Activated naive CD4-positive, alpha-beta T cell treated with anti-CD3 and anti-CD28 coated beads for 36 hours (primary cell): ENCODE data around the gene CCDC28B. TPM values are rescaled to one million over a fixed set of nuclear protein-coding genes. Genes with fewer than 3 reads are reported as not detected.
A peak's percentile ranks its signal among the peaks of the same experiment; 100 is the strongest.

ENCODE experiments used
- CTCF ChIA-PET: fragments of 350-600 bp; sonication (Branson Sonifier 250); formaldehyde crosslinking; loops from one replicate; lab custom pipeline; 2021; ENCODE audit warnings: antibody characterized with exemption; lab: Charles Lee
- DNase-seq: peaks from one replicate; pipeline ENCODE4 v3.0.0-alpha.2; 2020
- H3K27ac Mint-ChIP-seq: one replicate; pipeline ENCODE4 v1.8.0; 2021; ENCODE audit warnings: mild to moderate bottlenecking, mixed read lengths
- H3K27me3 Mint-ChIP-seq: one replicate; pipeline ENCODE4 v1.8.0; 2021; ENCODE audit warnings: low read depth, mixed read lengths
- H3K36me3 Mint-ChIP-seq: one replicate; pipeline ENCODE4 v1.8.0; 2021; ENCODE audit warnings: low read depth, mixed read lengths
- H3K4me1 Mint-ChIP-seq: one replicate; pipeline ENCODE4 v1.8.0; 2021; ENCODE audit warnings: low read depth, mixed read lengths
- H3K4me3 Mint-ChIP-seq: one replicate; pipeline ENCODE4 v1.8.0; 2021; ENCODE audit warnings: mild to moderate bottlenecking, moderate library complexity, mixed read lengths
- H3K9me3 Mint-ChIP-seq: one replicate; pipeline ENCODE4 v1.8.0; 2021; ENCODE audit warnings: mixed read lengths
- intact Hi-C: fragments of 100-400 bp; cut with micrococcal nuclease; formaldehyde crosslinking; loops from one replicate; pipeline ENCODE4 v1.15.1; 2023
- total RNA-seq, 2 experiments: library from RNA; stranded (reverse); gene quantifications; one replicate each; pipeline ENCODE4 v1.2.3, GENCODE V29; 2021

Gene CCDC28B
- total RNA-seq, 2 experiments from 2014 or later, result 13.1 to 14.8 TPM

GRCh38 chr1:32180186-32181060 lies 20.0 kb upstream of the CCDC28B start:
- peak; percentile 56 for DNase-seq
- Mint-ChIP-seq H3K4me1 (peaks cover 53% of the 10 kb centered on the region), H3K27ac (peak overlapping the region; percentile 90), H3K9me3 (no peaks in the 10 kb centered on the region), H3K4me3 (peak overlapping the region; percentile 86), H3K27me3 (no peaks in the 10 kb centered on the region), H3K36me3 (peaks cover 44% of the 10 kb centered on the region)
- CTCF ChIA-PET, result interaction anchor here (0.5 to 1.8 kb wide), 7 partner anchors 20 to 215 kb away, joined by 3 to 4 read pairs (median 3); partner anchors contain the start of gene CCDC28B
- intact Hi-C loops, result loop anchor here (1.0 to 2.0 kb wide), 3 partner anchors 108 to 470 kb away; partner anchors contain the start of genes KHDRBS1, RBBP4, TMEM39B and ZBTB8OS

- Mint-ChIP-seq H3K27me3 (no peaks in the 10 kb centered on the region), H3K9me3 (no peaks in the 10 kb centered on the region), H3K36me3 (peaks cover 46% of the 10 kb centered on the region), H3K4me1 (peaks cover 55% of the 10 kb centered on the region), H3K27ac (peak overlapping the region; percentile 90), H3K4me3 (peak overlapping the region; percentile 86)
- intact Hi-C loops, result loop anchor here (2.0 kb wide), 1 partner anchor 470 kb away; the partner anchor contains the start of genes RBBP4 and ZBTB8OS
- CTCF ChIA-PET, result interaction anchor here (0.5 to 1.1 kb wide), 5 partner anchors 35 to 214 kb away, joined by 3 to 4 read pairs (median 3); no protein-coding TSS in a partner anchor
- DNase-seq, result no peak
Observed at GRCh38 chr1:32181065-32181464, 19.3 kb upstream of the CCDC28B start.

GRCh38 chr1:32181563-32181962 lies 18.8 kb upstream of the CCDC28B start:
- peaks cover 60% of the 10 kb centered on the region for H3K4me1 Mint-ChIP-seq
- CTCF ChIA-PET, result interaction anchor here (0.9 to 1.7 kb wide), 4 partner anchors 13 to 72 kb away, joined by 3 to 4 read pairs (median 4); no protein-coding TSS in a partner anchor
- intact Hi-C loops, result loop anchor here (2.0 kb wide), 1 partner anchor 469 kb away; the partner anchor contains the start of genes RBBP4 and ZBTB8OS
- H3K27me3 Mint-ChIP-seq, result no peaks in the 10 kb centered on the region
- H3K36me3 Mint-ChIP-seq, result peaks cover 51% of the 10 kb centered on the region
- no peaks in the 10 kb centered on the region for H3K9me3 Mint-ChIP-seq
- peak overlapping the region; percentile 90 for H3K27ac Mint-ChIP-seq
- no peak for DNase-seq
- H3K4me3 Mint-ChIP-seq, result peak overlapping the region; percentile 86

- intact Hi-C loops, result no loop called here
- H3K9me3 Mint-ChIP-seq, result no peaks in the 10 kb centered on the region
- peak overlapping the region; percentile 86 for H3K4me3 Mint-ChIP-seq
- peak overlapping the region; percentile 30 for H3K27ac Mint-ChIP-seq
- CTCF ChIA-PET, result interaction anchor here (0.9 to 1.7 kb wide), 2 partner anchors 12 to 66 kb away, joined by 3 to 4 read pairs; no protein-coding TSS in a partner anchor
- peaks cover 61% of the 10 kb centered on the region for H3K4me1 Mint-ChIP-seq
- no peaks in the 10 kb centered on the region for H3K27me3 Mint-ChIP-seq
- no peak for DNase-seq
- peaks cover 52% of the 10 kb centered on the region for H3K36me3 Mint-ChIP-seq
Observed at GRCh38 chr1:32182060-32182459, 18.3 kb upstream of the CCDC28B start.

GRCh38 chr1:32184650-32185049 lies 15.7 kb upstream of the CCDC28B start:
- H3K27ac Mint-ChIP-seq, result peak overlapping the region; percentile 67
- H3K9me3 Mint-ChIP-seq, result no peaks in the 10 kb centered on the region
- CTCF ChIA-PET, result interaction anchor here (1.6 kb wide), 1 partner anchor 31 kb away, joined by 4 read pairs; no protein-coding TSS in a partner anchor
- peaks cover 56% of the 10 kb centered on the region for H3K4me1 Mint-ChIP-seq
- no peak for DNase-seq
- H3K36me3 Mint-ChIP-seq, result peaks cover 71% of the 10 kb centered on the region
- peak overlapping the region; percentile 37 for H3K4me3 Mint-ChIP-seq
- H3K27me3 Mint-ChIP-seq, result no peaks in the 10 kb centered on the region
- intact Hi-C loops, result no loop called here

GRCh38 chr1:32186077-32186476 lies 14.3 kb upstream of the CCDC28B start:
- peak; percentile 41 for DNase-seq
- Mint-ChIP-seq H3K9me3 (no peaks in the 10 kb centered on the region), H3K27me3 (no peaks in the 10 kb centered on the region), H3K4me3 (peak overlapping the region; percentile 52), H3K4me1 (peaks cover 51% of the 10 kb centered on the region), H3K27ac (peak overlapping the region; percentile 94), H3K36me3 (peaks cover 70% of the 10 kb centered on the region)
- CTCF ChIA-PET, result no interaction called here
- intact Hi-C loops, result no loop called here

- intact Hi-C loops, result no loop called here
- H3K9me3 Mint-ChIP-seq, result no peaks in the 10 kb centered on the region
- peak overlapping the region; percentile 52 for H3K4me3 Mint-ChIP-seq
- DNase-seq, result no peak
- H3K27ac Mint-ChIP-seq, result peak overlapping the region; percentile 94
- CTCF ChIA-PET, result no interaction called here
- peaks cover 47% of the 10 kb centered on the region for H3K4me1 Mint-ChIP-seq
- H3K27me3 Mint-ChIP-seq, result no peaks in the 10 kb centered on the region
- H3K36me3 Mint-ChIP-seq, result peaks cover 70% of the 10 kb centered on the region
Observed at GRCh38 chr1:32186491-32186890, 13.9 kb upstream of the CCDC28B start.

GRCh38 chr1:32187850-32188249 lies 12.5 kb upstream of the CCDC28B start:
- Mint-ChIP-seq H3K4me1 (peaks cover 36% of the 10 kb centered on the region), H3K4me3 (no peak overlapping the region), H3K27ac (no peak overlapping the region), H3K36me3 (peaks cover 72% of the 10 kb centered on the region), H3K27me3 (no peaks in the 10 kb centered on the region), H3K9me3 (no peaks in the 10 kb centered on the region)
- intact Hi-C loops, result no loop called here
- DNase-seq, result no peak
- CTCF ChIA-PET, result no interaction called here

GRCh38 chr1:32192220-32192948 lies 8.0 kb upstream of the CCDC28B start:
- Mint-ChIP-seq H3K27ac (no peak overlapping the region), H3K4me1 (peaks cover 29% of the 10 kb centered on the region)

GRCh38 chr1:32194984-32195383 lies 5.4 kb upstream of the CCDC28B start:
- DNase-seq, result no peak
- Mint-ChIP-seq H3K9me3 (no peaks in the 10 kb centered on the region), H3K27ac (no peak overlapping the region), H3K27me3 (no peaks in the 10 kb centered on the region), H3K36me3 (peaks cover 55% of the 10 kb centered on the region), H3K4me3 (no peak overlapping the region), H3K4me1 (peaks cover 39% of the 10 kb centered on the region)
- intact Hi-C loops, result no loop called here
- CTCF ChIA-PET, result no interaction called here

More at GRCh38 chr1:32192220-32192948, 8.0 kb upstream of the CCDC28B start:
- no peaks in the 10 kb centered on the region for H3K27me3 Mint-ChIP-seq
- peaks cover 73% of the 10 kb centered on the region for H3K36me3 Mint-ChIP-seq
- H3K4me3 Mint-ChIP-seq, result no peak overlapping the region
- H3K9me3 Mint-ChIP-seq, result no peaks in the 10 kb centered on the region
- CTCF ChIA-PET, result no interaction called here
- intact Hi-C loops, result no loop called here
- no peak for DNase-seq

- peaks cover 49% of the 10 kb centered on the region for H3K36me3 Mint-ChIP-seq
- DNase-seq, result no peak
- no peak overlapping the region for H3K4me3 Mint-ChIP-seq
- CTCF ChIA-PET, result no interaction called here
- intact Hi-C loops, result no loop called here
- H3K27me3 Mint-ChIP-seq, result no peaks in the 10 kb centered on the region
- H3K4me1 Mint-ChIP-seq, result peaks cover 45% of the 10 kb centered on the region
- H3K9me3 Mint-ChIP-seq, result no peaks in the 10 kb centered on the region
- H3K27ac Mint-ChIP-seq, result no peak overlapping the region
Observed at GRCh38 chr1:32195531-32195930, 4.9 kb upstream of the CCDC28B start.
